HCT116 (cell line): ENCODE results near the gene SFTPD. TPM values are rescaled to one million over a fixed set of nuclear protein-coding genes. Genes with fewer than 3 reads are reported as not detected.

Experiments used
- ATAC-seq: fragments of 200-7000 bp; cut with Tn5 transposase; 2 replicates; pipeline ENCODE4 v1.9.1; 2020; ENCODE audit warnings: mild to moderate bottlenecking, moderate library complexity
- BruUV-seq: library from RNA; stranded (reverse); fragments of 400-500 nt; replicated peaks from 2 replicates; lab custom pipeline; 2021; lab: Mats Ljungman, UMichigan
- CTCF ChIA-PET: fragments of 300-600 bp; sonication (Branson Sonifier 250); formaldehyde crosslinking; loops from one replicate; lab custom pipeline; 2021; ENCODE audit warnings: antibody characterized with exemption; lab: Charles Lee
- POLR2A ChIA-PET: fragments of 300-600, 350-600 bp; sonication (Branson Sonifier 250); formaldehyde crosslinking; loops from one replicate; lab custom pipeline; 2021; ENCODE audit warnings: antibody characterized with exemption; lab: Charles Lee
- RAD21 ChIA-PET, 2 experiments: fragments of 300-600 bp; sonication (Branson Sonifier 250); formaldehyde crosslinking; loops; one replicate each; lab custom pipeline; 2023; ENCODE audit warnings: low total read pairs in 2 of 2; ENCODE audit not compliant: uncharacterized antibody in 2 of 2, unreplicated experiment in 2 of 2, low non-redundant PET in 1 of 2; lab: Charles Lee
- DNase-seq: peaks from one replicate; pipeline ENCODE4 v3.0.0-alpha.2; 2010; ENCODE audit warnings: low read depth, low spot score
- H2AFZ ChIP-seq: fragments of 200-600 bp; shearing (Covaris generic), sonication (generic); 2 replicates; pipeline ENCODE4 v1.6.1; 2017; ENCODE audit warnings: low read depth, mixed run types, mixed read lengths, antibody characterized with exemption, low read length; ENCODE audit not compliant: poor library complexity, severe bottlenecking
- H3K27ac ChIP-seq: 2 replicates; pipeline ENCODE4 v1.5.1; 2012; ENCODE audit warnings: low read depth, low read length
- H3K27me3 ChIP-seq: fragments of 200-600 bp; sonication (generic); 2 replicates; pipeline ENCODE4 v1.6.1; 2016; ENCODE audit warnings: mixed run types, low read length, mixed read lengths; ENCODE audit not compliant: insufficient read depth
- H3K36me3 ChIP-seq, 2 experiments: fragments of 200-500 bp in 1 of 2; fragments of 200-600 bp in 1 of 2; sonication (Bioruptor generic) in 1 of 2; sonication (generic) in 1 of 2; 2 replicates each; pipeline versions ENCODE4 v1.5.1 to v1.6.1; 2014 to 2016; ENCODE audit warnings: low read length in 2 of 2, inconsistent platforms in 1 of 2, mixed read lengths in 1 of 2, mixed run types in 1 of 2; ENCODE audit not compliant: insufficient read depth in 2 of 2, control insufficient read depth in 1 of 2
- H3K4me1 ChIP-seq, 2 experiments: fragments of 200-600 bp in 1 of 2; sonication (generic) in 1 of 2; 2 replicates each; pipeline versions ENCODE4 v1.5.1 to v1.6.1; 2012 to 2017; ENCODE audit warnings: low read length in 2 of 2, inconsistent platforms in 1 of 2, mild to moderate bottlenecking in 1 of 2, mixed read lengths in 1 of 2, mixed run types in 1 of 2, moderate library complexity in 1 of 2; ENCODE audit not compliant: insufficient read depth in 2 of 2, control insufficient read depth in 1 of 2
- H3K4me2 ChIP-seq: fragments of 200-600 bp; sonication (generic); 2 replicates; pipeline ENCODE4 v1.6.1; 2017; ENCODE audit warnings: mixed run types, low read length, mixed read lengths
- H3K4me3 ChIP-seq, 2 experiments: fragments of 200-600 bp in 1 of 2; sonication (generic) in 1 of 2; replicated peaks in 1 of 2; 2 replicates each; pipeline ENCODE4 v1.5.1; 2011 to 2016; ENCODE audit warnings: low read length in 2 of 2, control low read depth in 1 of 2, low read depth in 1 of 2, mild to moderate bottlenecking in 1 of 2, mixed read lengths in 1 of 2, mixed run types in 1 of 2
- H3K79me2 ChIP-seq: fragments of 200-600 bp; sonication (generic); 2 replicates; pipeline ENCODE4 v1.6.1; 2017; ENCODE audit warnings: mild to moderate bottlenecking, mixed run types, low read length, moderate library complexity, mixed read lengths; ENCODE audit not compliant: insufficient read depth
- H3K9ac ChIP-seq: fragments of 200-600 bp; sonication (generic); 2 replicates; pipeline ENCODE4 v1.6.1; 2016; ENCODE audit warnings: low read length, mixed read lengths
- H3K9me2 ChIP-seq: fragments of 200-600 bp; sonication (generic), shearing (Covaris generic); 2 replicates; pipeline ENCODE4 v1.6.1; 2017; ENCODE audit warnings: mixed run types, mild to moderate bottlenecking, moderate library complexity; ENCODE audit not compliant: insufficient read depth
- H3K9me3 ChIP-seq, 2 experiments: fragments of 200-500 bp in 1 of 2; fragments of 200-600 bp in 1 of 2; sonication (Bioruptor generic) in 1 of 2; sonication (generic) in 1 of 2; 2 replicates each; pipeline ENCODE4 v1.6.1; 2014 to 2017; ENCODE audit warnings: low read length in 2 of 2, mixed read lengths in 2 of 2, inconsistent platforms in 1 of 2, low read depth in 1 of 2, mild to moderate bottlenecking in 1 of 2, mixed run types in 1 of 2, moderate library complexity in 1 of 2; ENCODE audit not compliant: control insufficient read depth in 1 of 2, insufficient read depth in 1 of 2
- H4K20me1 ChIP-seq: fragments of 200-600 bp; sonication (generic), shearing (Covaris generic); 2 replicates; pipeline ENCODE4 v1.6.1; 2017; ENCODE audit warnings: mixed run types, mild to moderate bottlenecking, moderate library complexity; ENCODE audit not compliant: insufficient read depth
- EZH2 ChIP-seq: fragments of 200-600 bp; sonication (generic); IDR thresholded peaks from 2 replicates; pipeline ENCODE4 v1.6.1; 2017; ENCODE audit warnings: antibody characterized with exemption, mixed run types
- MAX ChIP-seq: IDR thresholded peaks from 2 replicates; pipeline ENCODE4 v1.6.1; 2012
- POLR2AphosphoS5 ChIP-seq: IDR thresholded peaks from 2 replicates; pipeline ENCODE4 v1.6.1; 2011; ENCODE audit warnings: mild to moderate bottlenecking, low read depth, low read length, moderate library complexity
- RAD21 ChIP-seq: IDR thresholded peaks from 2 replicates; pipeline ENCODE4 v1.6.1; 2012; ENCODE audit warnings: low read depth, mild to moderate bottlenecking
- REST ChIP-seq: IDR thresholded peaks from 2 replicates; pipeline ENCODE4 v1.6.1; 2012; ENCODE audit warnings: low read depth
- SIN3A ChIP-seq: IDR thresholded peaks from 2 replicates; pipeline ENCODE4 v1.6.1; 2012; ENCODE audit warnings: low read depth
- TCF7L2 ChIP-seq: IDR thresholded peaks from 2 replicates; pipeline ENCODE4 v1.7.0; 2011; ENCODE audit warnings: borderline replicate concordance, inconsistent platforms; ENCODE audit not compliant: insufficient read depth, insufficient read length; ENCODE audit errors: extremely low read depth
- intact Hi-C: fragments of 100-400 bp; cut with micrococcal nuclease; formaldehyde crosslinking; loops from 2 replicates; pipeline ENCODE4 v1.10.0; 2022
- total RNA-seq: library from RNA; stranded (reverse); gene quantifications from one replicate; pipeline ENCODE4 v1.2.1, GENCODE V29; 2021; ENCODE audit not compliant: unreplicated experiment
- TF ChIP-seq, protein P1 (sequence below), 3 experiments: fragments of 200-600 bp in 1 of 3; sonication (generic) in 1 of 3; IDR thresholded peaks in 2 of 3; conservative IDR thresholded peaks in 1 of 3; 2 replicates each; pipeline ENCODE4 v1.5.1; 2012 to 2017; ENCODE audit warnings: low read depth in 2 of 3, low read length in 2 of 3, antibody characterized with exemption in 1 of 3, borderline replicate concordance in 1 of 3, control low read depth in 1 of 3, mild to moderate bottlenecking in 1 of 3, mixed read lengths in 1 of 3, mixed run types in 1 of 3, moderate library complexity in 1 of 3; ENCODE audit not compliant: insufficient read depth in 1 of 3

The SFTPD gene
- total RNA-seq, 1 experiment from 2014 or later: 0.66 TPM

DNA sequence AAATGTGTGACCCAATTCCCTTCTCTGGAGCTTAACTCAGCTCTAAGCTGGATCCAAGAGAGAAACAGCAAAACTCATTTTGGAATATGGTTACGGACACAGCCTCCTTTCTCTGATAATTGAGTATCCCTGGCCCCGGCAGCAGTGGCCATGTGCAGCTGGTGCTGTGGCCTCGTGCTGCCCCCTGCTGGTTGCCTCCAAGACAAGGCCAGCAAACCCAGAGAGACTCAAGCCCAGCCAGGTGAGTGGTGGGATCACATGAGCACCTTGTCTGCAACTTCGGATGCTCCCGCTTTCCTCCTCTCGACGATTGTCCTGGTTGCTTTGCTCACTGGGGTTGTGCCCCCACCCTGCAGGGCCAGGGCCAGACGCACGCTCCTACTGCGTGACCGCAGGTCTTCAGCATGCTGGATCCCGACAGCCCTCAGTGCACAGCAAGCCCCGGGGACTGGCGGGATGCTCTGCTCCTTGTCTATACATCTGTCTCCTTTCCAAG, 19.4 kb downstream of the SFTPD start:
- H3K27ac ChIP-seq: no peak overlapping the region
- no peaks in the 10 kb centered on the region for H3K79me2 ChIP-seq
- CTCF ChIA-PET: interaction anchor here (1.0 kb wide), 1 partner anchor 118 kb away, joined by 3 read pairs; no protein-coding TSS in a partner anchor
- H3K27me3 ChIP-seq: 0 out of 2 replicates have a peak, but pooled peaks cover 5% of the 10 kb centered on the region
- H3K4me1 ChIP-seq: peaks cover 0 to 5% of the 10 kb centered on the region in 2 experiments; a peak in 1 of 4 replicates
- TF ChIP-seq POLR2AphosphoS5: no peak
- peak; percentile 97 for TF ChIP-seq RAD21
- TF ChIP-seq MAX: peak; percentile 69; the same call in 1 of the 2 replicates
- TF ChIP-seq, protein P1, sequence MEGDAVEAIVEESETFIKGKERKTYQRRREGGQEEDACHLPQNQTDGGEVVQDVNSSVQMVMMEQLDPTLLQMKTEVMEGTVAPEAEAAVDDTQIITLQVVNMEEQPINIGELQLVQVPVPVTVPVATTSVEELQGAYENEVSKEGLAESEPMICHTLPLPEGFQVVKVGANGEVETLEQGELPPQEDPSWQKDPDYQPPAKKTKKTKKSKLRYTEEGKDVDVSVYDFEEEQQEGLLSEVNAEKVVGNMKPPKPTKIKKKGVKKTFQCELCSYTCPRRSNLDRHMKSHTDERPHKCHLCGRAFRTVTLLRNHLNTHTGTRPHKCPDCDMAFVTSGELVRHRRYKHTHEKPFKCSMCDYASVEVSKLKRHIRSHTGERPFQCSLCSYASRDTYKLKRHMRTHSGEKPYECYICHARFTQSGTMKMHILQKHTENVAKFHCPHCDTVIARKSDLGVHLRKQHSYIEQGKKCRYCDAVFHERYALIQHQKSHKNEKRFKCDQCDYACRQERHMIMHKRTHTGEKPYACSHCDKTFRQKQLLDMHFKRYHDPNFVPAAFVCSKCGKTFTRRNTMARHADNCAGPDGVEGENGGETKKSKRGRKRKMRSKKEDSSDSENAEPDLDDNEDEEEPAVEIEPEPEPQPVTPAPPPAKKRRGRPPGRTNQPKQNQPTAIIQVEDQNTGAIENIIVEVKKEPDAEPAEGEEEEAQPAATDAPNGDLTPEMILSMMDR (IDR thresholded peaks at IDR 0.05 in 2 of 3, conservative IDR thresholded peaks at IDR 0.05 in 1 of 3; ENCODE audit: borderline replicate concordance in 1 of 3, insufficient read depth in 1 of 3, low read depth in 2 of 3, low read length in 2 of 3): peak; percentile 89 to 94 (median 93)
- TF ChIP-seq SIN3A: no peak
- no TSS peak for BruUV-seq
- intact Hi-C loops: loop anchor here (1.0 to 2.0 kb wide), 2 partner anchors 367 to 393 kb away; no protein-coding TSS in a partner anchor
- H3K9me3 ChIP-seq: no peaks in the 10 kb centered on the region
- peak overlapping the region; percentile 41 for H3K4me2 ChIP-seq
- H2AFZ ChIP-seq: peak overlapping the region; percentile 48
- no peaks in the 10 kb centered on the region for H3K36me3 ChIP-seq
- no peak overlapping the region for H3K9ac ChIP-seq
- ATAC-seq: peak; percentile 98
- POLR2A ChIA-PET: no interaction called here
- peak; percentile 62 for DNase-seq
- H3K9me2 ChIP-seq: no peaks in the 10 kb centered on the region
- no peaks in the 10 kb centered on the region for H4K20me1 ChIP-seq
- no peak overlapping the region for H3K4me3 ChIP-seq
- RAD21 ChIA-PET: no interaction called here

DNA sequence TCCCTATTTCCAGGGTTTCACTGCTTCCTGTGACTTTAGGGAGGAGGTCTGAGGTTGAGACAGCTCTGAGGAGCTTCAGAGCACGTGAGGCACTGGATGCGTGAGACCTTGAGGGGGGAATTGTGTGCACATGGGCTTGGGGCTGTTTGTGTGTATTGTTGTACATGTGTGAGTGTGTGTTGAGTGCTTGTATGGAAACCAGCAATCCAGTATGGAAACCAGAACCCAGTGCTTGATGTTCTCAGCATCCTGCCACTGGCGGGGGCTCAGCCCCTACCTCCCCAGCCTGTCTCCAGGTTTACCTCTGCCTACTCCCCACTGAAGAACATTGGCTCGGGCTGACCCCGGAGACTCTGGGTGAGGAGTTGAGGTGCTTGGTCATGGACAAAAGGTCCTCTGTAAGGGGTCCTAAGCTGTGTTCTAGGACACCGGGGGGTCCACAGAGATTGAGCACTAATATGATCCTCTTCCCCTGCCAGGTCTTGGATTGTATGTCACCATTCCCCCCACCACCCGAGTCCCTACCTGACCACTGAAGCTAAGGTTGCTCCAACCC, 20.8 kb downstream of the SFTPD start:
- POLR2A ChIA-PET: no interaction called here
- H3K9ac ChIP-seq: no peak overlapping the region
- RAD21 ChIA-PET: no interaction called here
- H3K36me3 ChIP-seq: no peaks in the 10 kb centered on the region
- no peaks in the 10 kb centered on the region for H3K79me2 ChIP-seq
- H4K20me1 ChIP-seq: no peaks in the 10 kb centered on the region
- CTCF ChIA-PET: interaction anchor here (0.7 kb wide), 1 partner anchor 553 kb away, joined by 3 read pairs; no protein-coding TSS in a partner anchor
- H3K9me3 ChIP-seq: no peaks in the 10 kb centered on the region
- H3K27me3 ChIP-seq: 0 out of 2 replicates have a peak, but pooled peaks cover 5% of the 10 kb centered on the region
- H3K4me3 ChIP-seq: no peak overlapping the region
- no peak overlapping the region for H2AFZ ChIP-seq
- H3K4me2 ChIP-seq: no peak overlapping the region
- BruUV-seq: no TSS peak
- ATAC-seq (no peak), DNase-seq (no peak)
- H3K4me1 ChIP-seq: peaks cover 0 to 5% of the 10 kb centered on the region in 2 experiments; a peak in 1 of 4 replicates
- intact Hi-C loops: loop anchor here (2.0 kb wide), 1 partner anchor 391 kb away; no protein-coding TSS in a partner anchor
- no peaks in the 10 kb centered on the region for H3K9me2 ChIP-seq
- no peak overlapping the region for H3K27ac ChIP-seq
- TF ChIP-seq, protein P1 (IDR thresholded peaks at IDR 0.05 in 2 of 3, conservative IDR thresholded peaks at IDR 0.05 in 1 of 3; ENCODE audit: borderline replicate concordance in 1 of 3, insufficient read depth in 1 of 3, low read depth in 2 of 3, low read length in 2 of 3): no peak
- TF ChIP-seq EZH2 (no peak), REST (no peak), TCF7L2 (no peak), SIN3A (no peak)
